HepG2 (cell line): ENCODE data around the gene CSNK2A1. TPM values are rescaled to one million over a fixed set of nuclear protein-coding genes. Genes with fewer than 3 reads are reported as not detected.

Experiments
- AHR ChIP-seq: IDR thresholded peaks from 2 replicates; pipeline ENCODE4 v1.6.1; 2018; ENCODE audit warnings: missing genetic modification reagents, missing compliant biosample characterization
- FOXA1 ChIP-seq, 2 experiments: fragments of 450-650 bp in 1 of 2; sonication (generic) in 1 of 2; formaldehyde crosslinking in 1 of 2; IDR thresholded peaks; 2 replicates each; pipeline versions ENCODE4 v1.4.0 to v1.6.1; 2016 to 2020; ENCODE audit warnings: missing genetic modification reagents in 1 of 2
- GLI4 ChIP-seq: sonication (generic); formaldehyde crosslinking; IDR thresholded peaks from 2 replicates; pipeline ENCODE4 v1.5.1; 2020; ENCODE audit warnings: missing genetic modification reagents, mild to moderate bottlenecking, moderate library complexity, borderline replicate concordance
- JUNB ChIP-seq: sonication (generic); formaldehyde crosslinking; IDR thresholded peaks from 2 replicates; pipeline ENCODE4 v1.8.0; 2022; ENCODE audit warnings: missing genetic modification reagents, mild to moderate bottlenecking, borderline replicate concordance
- MAZ ChIP-seq, 2 experiments: sonication (generic) in 1 of 2; formaldehyde crosslinking in 1 of 2; IDR thresholded peaks; 2 replicates each; pipeline versions ENCODE4 v1.5.0 to v1.6.1; 2012 to 2020; ENCODE audit warnings: low read depth in 2 of 2, mild to moderate bottlenecking in 2 of 2, borderline replicate concordance in 1 of 2, improper control_type of control experiment in 1 of 2, low read length in 1 of 2, missing genetic modification reagents in 1 of 2, moderate library complexity in 1 of 2
- NR2F6 ChIP-seq, 2 experiments: IDR thresholded peaks; 2 replicates each; pipeline ENCODE4 v1.6.1; 2016; ENCODE audit warnings: antibody characterized with exemption in 1 of 2, mild to moderate bottlenecking in 1 of 2
- POLR2A ChIP-seq, 2 experiments: IDR thresholded peaks; 2 replicates each; pipeline ENCODE4 v1.6.1; 2011; ENCODE audit warnings: low read depth in 2 of 2, low read length in 2 of 2, mild to moderate bottlenecking in 1 of 2, moderate library complexity in 1 of 2; ENCODE audit not compliant: insufficient read depth in 1 of 2
- PRMT3 ChIP-seq: sonication (generic); formaldehyde crosslinking; IDR thresholded peaks from 2 replicates; pipeline ENCODE4 v1.8.1; 2022; ENCODE audit warnings: low read depth, mild to moderate bottlenecking, moderate library complexity, missing genetic modification reagents, borderline replicate concordance
- RAD21 ChIP-seq: fragments of 450-650 bp; formaldehyde crosslinking; IDR thresholded peaks from 2 replicates; pipeline ENCODE4 v1.5.0; 2020; ENCODE audit warnings: mild to moderate bottlenecking
- RFXAP ChIP-seq: sonication (generic); formaldehyde crosslinking; IDR thresholded peaks from 2 replicates; pipeline ENCODE4 v1.4.0; 2020; ENCODE audit warnings: missing genetic modification reagents, borderline replicate concordance
- RXRB ChIP-seq: IDR thresholded peaks from 2 replicates; pipeline ENCODE4 v1.6.1; 2016; ENCODE audit warnings: borderline replicate concordance, missing genetic modification reagents, missing compliant biosample characterization
- SIX1 ChIP-seq: sonication (generic); formaldehyde crosslinking; IDR thresholded peaks from 2 replicates; pipeline ENCODE4 v1.4.0; 2020; ENCODE audit warnings: missing genetic modification reagents, borderline replicate concordance
- ZFP36L2 ChIP-seq: sonication (generic); formaldehyde crosslinking; IDR thresholded peaks from 2 replicates; pipeline ENCODE4 v1.4.0; 2020; ENCODE audit warnings: missing genetic modification reagents
- ZNF678 ChIP-seq: sonication (generic); formaldehyde crosslinking; IDR thresholded peaks from 2 replicates; pipeline ENCODE4 v1.4.0; 2020; ENCODE audit warnings: mild to moderate bottlenecking, missing genetic modification reagents
- ZNF7 ChIP-seq: IDR thresholded peaks from 2 replicates; pipeline ENCODE4 v1.6.1; 2016; ENCODE audit warnings: missing biosample characterization, missing genetic modification reagents
- ZNF737 ChIP-seq: sonication (generic); formaldehyde crosslinking; IDR thresholded peaks from 2 replicates; pipeline ENCODE4 v1.5.0; 2020; ENCODE audit warnings: missing genetic modification reagents, mild to moderate bottlenecking, borderline replicate concordance
- ZNF776 ChIP-seq: sonication (generic); formaldehyde crosslinking; IDR thresholded peaks from 2 replicates; pipeline ENCODE4 v1.4.0; 2020; ENCODE audit warnings: mild to moderate bottlenecking, missing genetic modification reagents
- polyA plus RNA-seq, 8 experiments: library from polyadenylated mRNA; depleted of rRNA in 3 of 8; stranded (reverse) in 7 of 8; unstranded in 1 of 8; fragments of >200 nt; fragmentation: Illumina TruSeq in 4 of 8; extraction: Trizol in 4 of 8; gene quantifications; 2 replicates each; pipeline versions ENCODE4 v1.2.1 to v1.2.3, GENCODE V29; 2011 to 2016; ENCODE audit warnings: low read depth in 4 of 8, missing spikeins in 1 of 8, mixed read lengths in 1 of 8; ENCODE audit not compliant: insufficient read depth in 1 of 8
- total RNA-seq, 5 experiments: library from RNA; depleted of rRNA; stranded (reverse); fragments of >200 nt; fragmentation: Illumina TruSeq; extraction: Trizol; gene quantifications; 2 replicates each; pipeline ENCODE4 v1.2.3, GENCODE V29; 2016; ENCODE audit warnings: low read depth in 1 of 5
- TF ChIP-seq, protein P1 (sequence below), 2 experiments: sonication (generic) in 1 of 2; formaldehyde crosslinking in 1 of 2; IDR thresholded peaks; 2 replicates each; pipeline versions ENCODE4 v1.4.0 to v1.6.1; 2018 to 2020; ENCODE audit warnings: missing genetic modification reagents in 2 of 2, borderline replicate concordance in 1 of 2, low read depth in 1 of 2, mild to moderate bottlenecking in 1 of 2, missing biosample characterization in 1 of 2
- TF ChIP-seq, protein P2 (sequence below): sonication (generic); formaldehyde crosslinking; IDR thresholded peaks from 2 replicates; pipeline ENCODE4 v1.8.1; 2022; ENCODE audit warnings: mild to moderate bottlenecking, missing genetic modification reagents
- TF ChIP-seq, protein P3 (sequence below): sonication (generic); formaldehyde crosslinking; IDR thresholded peaks from 2 replicates; pipeline ENCODE4 v1.8.0; 2022; ENCODE audit warnings: missing genetic modification reagents, low read depth, mild to moderate bottlenecking, borderline replicate concordance
- TF ChIP-seq, protein P4 (sequence below), 2 experiments: sonication (generic) in 1 of 2; formaldehyde crosslinking in 1 of 2; IDR thresholded peaks; 2 replicates each; pipeline versions ENCODE4 v1.5.1 to v1.6.1; 2011 to 2020; ENCODE audit warnings: borderline replicate concordance in 1 of 2, low read depth in 1 of 2, low read length in 1 of 2, mild to moderate bottlenecking in 1 of 2, missing genetic modification reagents in 1 of 2, moderate library complexity in 1 of 2

The CSNK2A1 gene
- total and polyA plus RNA-seq, 2 of the 13 experiments (the other 11 are each of a cell fraction or from before 2014, with no cell fraction given): 153 to 231 TPM

DNA sequence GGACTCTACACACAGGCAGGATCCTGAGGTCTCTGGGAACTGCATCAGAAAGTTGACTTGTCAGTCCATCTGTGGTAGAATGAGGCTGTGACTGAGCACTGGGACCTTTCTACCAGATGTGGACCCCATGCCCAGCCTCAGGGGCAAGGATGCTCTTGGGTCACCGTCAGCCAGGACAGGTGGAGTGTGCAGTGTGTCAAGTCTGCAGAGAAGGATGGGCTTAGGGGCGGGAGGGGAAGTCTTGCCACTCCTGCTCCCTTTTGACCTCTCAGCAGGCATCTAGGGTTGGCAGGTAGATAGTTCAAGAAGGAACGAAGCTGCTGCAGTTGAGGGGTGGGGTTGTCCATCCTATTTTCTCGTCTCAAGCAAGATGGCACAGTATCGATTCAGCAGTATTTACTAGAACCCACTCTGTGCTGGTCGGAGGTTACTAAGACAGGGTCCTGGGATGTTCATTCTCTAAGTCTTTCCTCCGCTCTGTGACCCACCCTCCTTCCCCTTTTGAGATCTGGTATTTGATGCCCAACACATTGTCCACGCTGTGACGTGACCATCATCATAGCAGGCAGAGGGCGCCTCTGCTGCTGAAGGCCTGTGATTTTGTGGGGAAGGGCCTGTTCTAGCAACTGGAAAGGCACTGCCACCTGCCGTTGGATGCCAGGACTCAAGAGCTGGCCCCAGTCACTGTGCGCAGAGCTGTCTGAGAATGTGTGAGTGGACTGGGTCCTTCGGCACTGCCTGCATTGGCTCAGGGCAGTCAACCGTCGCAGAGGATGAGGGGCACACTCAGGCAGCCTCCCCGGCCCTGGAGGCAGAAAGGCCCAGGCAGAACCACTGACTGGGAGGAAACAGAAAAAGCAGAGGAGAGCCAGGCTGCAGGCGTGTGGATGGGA, 112.3 kb downstream of the CSNK2A1 start (continued):
- TF ChIP-seq, protein P1, sequence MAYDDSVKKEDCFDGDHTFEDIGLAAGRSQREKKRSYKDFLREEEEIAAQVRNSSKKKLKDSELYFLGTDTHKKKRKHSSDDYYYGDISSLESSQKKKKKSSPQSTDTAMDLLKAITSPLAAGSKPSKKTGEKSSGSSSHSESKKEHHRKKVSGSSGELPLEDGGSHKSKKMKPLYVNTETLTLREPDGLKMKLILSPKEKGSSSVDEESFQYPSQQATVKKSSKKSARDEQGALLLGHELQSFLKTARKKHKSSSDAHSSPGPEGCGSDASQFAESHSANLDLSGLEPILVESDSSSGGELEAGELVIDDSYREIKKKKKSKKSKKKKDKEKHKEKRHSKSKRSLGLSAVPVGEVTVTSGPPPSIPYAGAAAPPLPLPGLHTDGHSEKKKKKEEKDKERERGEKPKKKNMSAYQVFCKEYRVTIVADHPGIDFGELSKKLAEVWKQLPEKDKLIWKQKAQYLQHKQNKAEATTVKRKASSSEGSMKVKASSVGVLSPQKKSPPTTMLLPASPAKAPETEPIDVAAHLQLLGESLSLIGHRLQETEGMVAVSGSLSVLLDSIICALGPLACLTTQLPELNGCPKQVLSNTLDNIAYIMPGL (CRISPR knock-in tag; IDR thresholded peaks at IDR 0.05; ENCODE audit: borderline replicate concordance in 1 of 2, low read depth in 1 of 2): peak; percentile 93 to 99
- TF ChIP-seq GLI4 (CRISPR knock-in tag) (no peak), NR2F6 (IDR thresholded peaks at IDR 0.05) (no peak), NR2F6 (CRISPR knock-in tag; IDR thresholded peaks at IDR 0.05) (peak; percentile 80), ZNF737 (CRISPR knock-in tag) (no peak), AHR (CRISPR knock-in tag) (peak; percentile 85), RAD21 (CRISPR knock-in tag) (peak; percentile 100), ZNF678 (CRISPR knock-in tag) (no peak), ZNF7 (peak; percentile 17; the same call in 1 of the 2 replicates), SIX1 (CRISPR knock-in tag) (no peak), MAZ (IDR thresholded peaks at IDR 0.05; ENCODE audit: borderline replicate concordance, low read depth, low read length) (no peak), MAZ (CRISPR knock-in tag; IDR thresholded peaks at IDR 0.05; ENCODE audit: low read depth) (peak; percentile 55), POLR2A (IDR thresholded peaks at IDR 0.05; ENCODE audit: insufficient read depth in 1 of 2, low read depth in 2 of 2, low read length in 2 of 2) (peak in 1 of 2 experiments; percentile 62; a peak in 3 of 4 replicates), FOXA1 (IDR thresholded peaks at IDR 0.05) (no peak), FOXA1 (CRISPR knock-in tag; IDR thresholded peaks at IDR 0.05) (peak; percentile 74), RFXAP (CRISPR knock-in tag) (0 out of 2 replicates have a peak, but pooled peaks have one; percentile 17), RXRB (CRISPR knock-in tag) (peak; percentile 78; the same call in 1 of the 2 replicates), PRMT3 (CRISPR knock-in tag) (no peak), ZNF776 (CRISPR knock-in tag) (0 out of 2 replicates have a peak, but pooled peaks have one; percentile 60), JUNB (CRISPR knock-in tag) (no peak), ZFP36L2 (CRISPR knock-in tag) (no peak; the same call in 1 of the 2 replicates)
- TF ChIP-seq, protein P2, sequence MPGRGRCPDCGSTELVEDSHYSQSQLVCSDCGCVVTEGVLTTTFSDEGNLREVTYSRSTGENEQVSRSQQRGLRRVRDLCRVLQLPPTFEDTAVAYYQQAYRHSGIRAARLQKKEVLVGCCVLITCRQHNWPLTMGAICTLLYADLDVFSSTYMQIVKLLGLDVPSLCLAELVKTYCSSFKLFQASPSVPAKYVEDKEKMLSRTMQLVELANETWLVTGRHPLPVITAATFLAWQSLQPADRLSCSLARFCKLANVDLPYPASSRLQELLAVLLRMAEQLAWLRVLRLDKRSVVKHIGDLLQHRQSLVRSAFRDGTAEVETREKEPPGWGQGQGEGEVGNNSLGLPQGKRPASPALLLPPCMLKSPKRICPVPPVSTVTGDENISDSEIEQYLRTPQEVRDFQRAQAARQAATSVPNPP (CRISPR knock-in tag): no peak
- TF ChIP-seq, protein P3, sequence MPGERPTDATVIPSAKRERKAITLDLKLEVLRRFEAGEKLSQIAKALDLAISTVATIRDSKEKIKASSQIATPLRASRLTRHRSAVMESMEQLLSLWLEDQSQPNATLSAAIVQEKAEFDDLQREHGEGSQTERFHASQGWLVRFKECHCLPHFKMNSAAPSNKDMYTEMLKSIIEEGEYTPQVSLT (CRISPR knock-in tag): peak; percentile 21; the same call in 1 of the 2 replicates
- TF ChIP-seq, protein P4, sequence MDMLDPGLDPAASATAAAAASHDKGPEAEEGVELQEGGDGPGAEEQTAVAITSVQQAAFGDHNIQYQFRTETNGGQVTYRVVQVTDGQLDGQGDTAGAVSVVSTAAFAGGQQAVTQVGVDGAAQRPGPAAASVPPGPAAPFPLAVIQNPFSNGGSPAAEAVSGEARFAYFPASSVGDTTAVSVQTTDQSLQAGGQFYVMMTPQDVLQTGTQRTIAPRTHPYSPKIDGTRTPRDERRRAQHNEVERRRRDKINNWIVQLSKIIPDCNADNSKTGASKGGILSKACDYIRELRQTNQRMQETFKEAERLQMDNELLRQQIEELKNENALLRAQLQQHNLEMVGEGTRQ (IDR thresholded peaks at IDR 0.05; ENCODE audit: low read depth, low read length): no peak
- TF ChIP-seq, protein P4 (CRISPR knock-in tag; IDR thresholded peaks at IDR 0.05; ENCODE audit: borderline replicate concordance): no peak
